Gastroesophageal sphincter (tissue), 3 donors: Measurements from ENCODE around the gene ACTL8.

ENCODE experiments used
- POLR2A ChIP-seq, 2 donors: fragments of 450-650 bp; IDR thresholded peaks; one replicate each; pipeline ENCODE4 v1.6.1; 2017; ENCODE audit warnings: antibody characterized with exemption in 2 of 2, mild to moderate bottlenecking in 2 of 2, moderate library complexity in 1 of 2
- TF ChIP-seq, protein P1 (sequence below), 4 experiments: fragments of 200-600 bp in 2 of 4; fragments of 450-650 bp in 2 of 4; sonication (generic) in 1 of 4; IDR thresholded peaks; one replicate each; pipeline ENCODE4 v1.5.1; 2017 to 2019; ENCODE audit warnings: antibody characterized with exemption in 4 of 4, mild to moderate bottlenecking in 2 of 4, moderate library complexity in 2 of 4

- TF ChIP-seq, protein P1, sequence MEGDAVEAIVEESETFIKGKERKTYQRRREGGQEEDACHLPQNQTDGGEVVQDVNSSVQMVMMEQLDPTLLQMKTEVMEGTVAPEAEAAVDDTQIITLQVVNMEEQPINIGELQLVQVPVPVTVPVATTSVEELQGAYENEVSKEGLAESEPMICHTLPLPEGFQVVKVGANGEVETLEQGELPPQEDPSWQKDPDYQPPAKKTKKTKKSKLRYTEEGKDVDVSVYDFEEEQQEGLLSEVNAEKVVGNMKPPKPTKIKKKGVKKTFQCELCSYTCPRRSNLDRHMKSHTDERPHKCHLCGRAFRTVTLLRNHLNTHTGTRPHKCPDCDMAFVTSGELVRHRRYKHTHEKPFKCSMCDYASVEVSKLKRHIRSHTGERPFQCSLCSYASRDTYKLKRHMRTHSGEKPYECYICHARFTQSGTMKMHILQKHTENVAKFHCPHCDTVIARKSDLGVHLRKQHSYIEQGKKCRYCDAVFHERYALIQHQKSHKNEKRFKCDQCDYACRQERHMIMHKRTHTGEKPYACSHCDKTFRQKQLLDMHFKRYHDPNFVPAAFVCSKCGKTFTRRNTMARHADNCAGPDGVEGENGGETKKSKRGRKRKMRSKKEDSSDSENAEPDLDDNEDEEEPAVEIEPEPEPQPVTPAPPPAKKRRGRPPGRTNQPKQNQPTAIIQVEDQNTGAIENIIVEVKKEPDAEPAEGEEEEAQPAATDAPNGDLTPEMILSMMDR (IDR thresholded peaks at IDR 0.05): no peak
- no peak for TF ChIP-seq POLR2A (IDR thresholded peaks at IDR 0.05)
Measured at GRCh38 chr1:17752356-17752755, 2.8 kb upstream of the ACTL8 start.
